ENCODE data around the gene TLK1.

The TLK1 gene

DNA sequence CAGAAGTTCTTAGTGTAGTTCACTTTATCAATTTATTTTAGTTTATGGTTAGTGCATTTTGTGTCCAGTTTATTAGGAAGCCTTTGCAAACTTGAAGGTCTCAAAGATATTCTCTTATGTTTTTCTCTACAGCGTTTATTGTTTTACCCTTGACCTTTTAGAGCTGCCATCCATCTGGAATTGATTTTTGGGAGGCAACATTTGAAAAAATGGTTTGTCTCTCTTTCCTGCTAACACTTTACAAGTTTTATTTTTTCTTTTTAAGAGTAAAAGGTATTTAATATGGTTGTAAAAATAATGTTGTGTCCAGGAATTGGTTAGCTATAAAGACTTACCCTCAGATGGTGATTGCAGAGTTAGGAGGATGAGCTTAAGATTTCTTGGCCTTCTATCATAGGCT is 217.7 kb downstream of the TLK1 start:
- H3K27me3 ChIP-seq (replicated peaks in 2 of 5; ENCODE audit: control insufficient read depth in 4 of 5, insufficient read depth in 5 of 5, low read length in 4 of 5), result no peaks in the 10 kb centered on the region
- peaks cover 0 to 4% (median 0%) of the 10 kb centered on the region in 4 experiments for H3K4me1 ChIP-seq (ENCODE audit: control extremely low read depth in 1 of 4, control insufficient read depth in 4 of 4, insufficient read depth in 4 of 4, low read length in 3 of 4)
- no peak for DNase-seq
- peaks cover 0 to 7% (median 3%) of the 10 kb centered on the region in 4 experiments for H3K36me3 ChIP-seq (ENCODE audit: control insufficient read depth in 4 of 4, insufficient read depth in 4 of 4, low read length in 3 of 4)
- WGBS (ENCODE audit: insufficient coverage), result no CpG with 5 or more reads among the region's 1 CpG
- POLR2A ChIA-PET, result no interaction called here
- CTCF ChIA-PET, result interaction anchor here (0.9 kb wide), 1 partner anchor 10 kb away, joined by 3 read pairs; no protein-coding TSS in a partner anchor
- no peaks in the 10 kb centered on the region for H3K9me3 ChIP-seq (ENCODE audit: control extremely low read depth in 1 of 5, control insufficient read depth in 4 of 5, insufficient read depth in 2 of 5, low read depth in 1 of 5, low read length in 4 of 5)
- no peak overlapping the region for H3K4me3 ChIP-seq (ENCODE audit: control insufficient read depth in 1 of 7, extremely low read depth in 1 of 7, insufficient read depth in 4 of 7, low read depth in 2 of 7, low read length in 6 of 7)
- no peak overlapping the region for H3K27ac ChIP-seq (ENCODE audit: insufficient read depth in 1 of 2, low read depth in 1 of 2, low read length in 2 of 2, poor library complexity in 1 of 2, severe bottlenecking in 2 of 2)

DNA sequence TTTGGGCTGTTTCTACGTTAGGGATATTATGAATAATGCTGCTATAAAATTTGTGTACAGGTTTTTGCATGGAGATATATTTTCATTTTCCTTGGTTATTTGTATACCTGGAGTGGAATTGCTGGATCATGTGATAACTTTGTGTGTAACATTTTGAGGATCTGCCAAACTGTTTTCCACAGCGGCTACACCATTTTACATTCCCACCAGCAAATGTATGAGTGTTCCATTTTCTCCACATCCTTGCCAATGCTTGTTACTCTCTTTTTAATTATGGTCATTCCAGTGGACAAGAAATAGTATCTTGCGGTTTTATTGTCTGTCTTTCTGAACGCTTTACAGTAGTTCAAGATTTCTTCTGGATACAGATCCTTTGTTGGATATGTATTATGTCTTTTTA is 218.1 kb downstream of the TLK1 start:
- Histone ChIP-seq H3K4me1 (ENCODE audit: control extremely low read depth in 1 of 4, control insufficient read depth in 4 of 4, insufficient read depth in 4 of 4, low read length in 3 of 4) (peaks cover 0 to 4% (median 0%) of the 10 kb centered on the region in 4 experiments), H3K4me3 (ENCODE audit: control insufficient read depth in 1 of 7, extremely low read depth in 1 of 7, insufficient read depth in 4 of 7, low read depth in 2 of 7, low read length in 6 of 7) (no peak overlapping the region), H3K27me3 (replicated peaks in 2 of 5; ENCODE audit: control insufficient read depth in 4 of 5, insufficient read depth in 5 of 5, low read length in 4 of 5) (no peaks in the 10 kb centered on the region), H3K27ac (ENCODE audit: insufficient read depth in 1 of 2, low read depth in 1 of 2, low read length in 2 of 2, poor library complexity in 1 of 2, severe bottlenecking in 2 of 2) (no peak overlapping the region), H3K9me3 (ENCODE audit: control extremely low read depth in 1 of 5, control insufficient read depth in 4 of 5, insufficient read depth in 2 of 5, low read depth in 1 of 5, low read length in 4 of 5) (no peaks in the 10 kb centered on the region), H3K36me3 (ENCODE audit: control insufficient read depth in 4 of 4, insufficient read depth in 4 of 4, low read length in 3 of 4) (peaks cover 0 to 8% (median 3%) of the 10 kb centered on the region in 4 experiments)
- no peak for DNase-seq
- ChIA-PET CTCF (interaction anchor here (0.9 kb wide), 1 partner anchor 9 kb away, joined by 3 read pairs; no protein-coding TSS in a partner anchor), POLR2A (no interaction called here)
- WGBS (ENCODE audit: insufficient coverage), result no CpG with 5 or more reads among the region's 4 CpGs

Measured in common myeloid progenitor, CD34-positive (primary cell).